ENCODE results near the gene HSPH1. TPM values are rescaled to one million over a fixed set of nuclear protein-coding genes. Genes with fewer than 3 reads are reported as not detected.

Gene HSPH1
- total and polyA plus RNA-seq, 2 of the 13 experiments (the other 11 are each of a cell fraction or from before 2014, with no cell fraction given), result 13.0 to 62.9 TPM

DNA sequence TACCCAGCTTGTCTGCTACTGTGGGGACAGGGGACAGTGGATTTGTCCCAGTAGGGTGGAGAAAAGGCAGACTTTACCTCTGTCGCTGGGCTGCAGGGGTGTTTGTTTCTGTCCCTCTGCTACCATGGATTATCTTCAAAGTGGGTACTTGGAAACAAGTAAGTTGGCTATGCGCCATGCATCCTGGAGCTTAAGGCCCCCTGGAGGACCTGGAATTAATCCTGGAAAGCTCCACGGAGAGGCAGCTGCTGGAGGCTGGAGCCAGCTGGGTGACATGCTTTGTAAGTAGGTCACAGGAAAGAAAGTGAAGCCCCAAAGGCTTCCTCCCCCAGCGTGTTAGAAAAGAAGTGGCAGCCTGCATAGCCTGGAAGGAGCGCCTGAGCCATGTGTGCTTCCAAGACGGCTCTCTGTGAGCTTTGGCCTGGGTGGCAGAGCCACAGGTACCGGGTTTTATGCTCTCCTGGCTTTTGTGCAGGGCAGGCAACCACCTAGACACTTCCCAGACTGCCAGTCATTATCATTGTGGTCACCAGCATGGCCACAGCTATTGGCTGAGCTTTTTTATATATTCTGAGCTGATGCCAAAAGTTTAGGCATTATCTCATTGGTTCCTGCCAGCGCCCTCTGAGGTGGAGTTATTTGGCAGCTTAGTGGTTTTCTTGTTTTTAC lies 47.6 kb upstream of the HSPH1 start:
- ChIA-PET POLR2A (no interaction called here), CTCF (ENCODE audit: low intra/inter-chr PET ratio, low total read pairs) (no interaction called here)
- TF ChIP-seq KLF6 (CRISPR knock-in tag; IDR thresholded peaks at IDR 0.05), result no peak
- TF ChIP-seq ZNF329 (CRISPR knock-in tag; IDR thresholded peaks at IDR 0.05; ENCODE audit: low read depth), result no peak
- no peak for TF ChIP-seq JUNB (CRISPR knock-in tag; IDR thresholded peaks at IDR 0.05; ENCODE audit: borderline replicate concordance)
- TF ChIP-seq TP53 (CRISPR knock-in tag; conservative IDR thresholded peaks at IDR 0.05), result no peak
- TF ChIP-seq, protein P1, sequence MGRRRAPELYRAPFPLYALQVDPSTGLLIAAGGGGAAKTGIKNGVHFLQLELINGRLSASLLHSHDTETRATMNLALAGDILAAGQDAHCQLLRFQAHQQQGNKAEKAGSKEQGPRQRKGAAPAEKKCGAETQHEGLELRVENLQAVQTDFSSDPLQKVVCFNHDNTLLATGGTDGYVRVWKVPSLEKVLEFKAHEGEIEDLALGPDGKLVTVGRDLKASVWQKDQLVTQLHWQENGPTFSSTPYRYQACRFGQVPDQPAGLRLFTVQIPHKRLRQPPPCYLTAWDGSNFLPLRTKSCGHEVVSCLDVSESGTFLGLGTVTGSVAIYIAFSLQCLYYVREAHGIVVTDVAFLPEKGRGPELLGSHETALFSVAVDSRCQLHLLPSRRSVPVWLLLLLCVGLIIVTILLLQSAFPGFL (CRISPR knock-in tag; IDR thresholded peaks at IDR 0.05), result no peak
- no peak for TF ChIP-seq RCOR2 (CRISPR knock-in tag; IDR thresholded peaks at IDR 0.05)
- no peak for TF ChIP-seq STAG1 (CRISPR knock-in tag; IDR thresholded peaks at IDR 0.05)
- no peak for TF ChIP-seq GABPA (IDR thresholded peaks at IDR 0.05; ENCODE audit: low read depth, low read length)
- no peak for TF ChIP-seq GABPA (CRISPR knock-in tag; IDR thresholded peaks at IDR 0.05; ENCODE audit: low read depth)
- no peak for TF ChIP-seq DMAP1 (CRISPR knock-in tag; IDR thresholded peaks at IDR 0.05)
- no peak for TF ChIP-seq ETV6 (CRISPR knock-in tag; conservative IDR thresholded peaks at IDR 0.05)
- Histone ChIP-seq H3K36me3 (replicated peaks in 1 of 2; ENCODE audit: control insufficient read depth in 1 of 2, insufficient read depth in 2 of 2, low read length in 2 of 2) (no peaks in the 10 kb centered on the region), H3K79me2 (ENCODE audit: insufficient read depth, low read length) (no peaks in the 10 kb centered on the region), H3K4me3 (replicated peaks in 1 of 3; ENCODE audit: insufficient read depth in 1 of 3, low read depth in 2 of 3, low read length in 3 of 3) (no peak overlapping the region), H3K9ac (ENCODE audit: insufficient read depth, low read depth, low read length) (no peak overlapping the region), H4K20me1 (ENCODE audit: insufficient read depth, low read length) (no peaks in the 10 kb centered on the region), H3K9me3 (ENCODE audit: low read length) (no peaks in the 10 kb centered on the region), H3K27ac (ENCODE audit: extremely low read length, insufficient read depth, low read length) (no peak overlapping the region), H2AFZ (ENCODE audit: low read length) (no peak overlapping the region), H3K27me3 (ENCODE audit: control insufficient read depth in 1 of 2, insufficient read depth in 2 of 2, low read length in 2 of 2) (no peaks in the 10 kb centered on the region), H3K4me1 (ENCODE audit: insufficient read depth, low read length) (peaks cover 22% of the 10 kb centered on the region), H3K4me2 (ENCODE audit: low read depth, low read length) (no peak overlapping the region)
- DNase-seq (ENCODE audit: low spot score) (no peak), ATAC-seq (no peak), FAIRE-seq (no peak)
- intact Hi-C loops (cut with micrococcal nuclease; ENCODE audit: unreplicated experiment) (no loop called here), in situ Hi-C loops (cut with HindIII; ENCODE audit: extremely low pct_ligation_motif_present, low pct_unique_long_range_greater_than_20kb) (no loop called here)
- WGBS (ENCODE audit: low lambda C conversion rate), result 67% methylated on average over 8 of the region's 8 CpGs
- no TSS peak for BruUV-seq (replicated peaks)

All from HepG2 (cell line).